Occipital lobe (tissue), 3 donors: ENCODE data around the gene IPO9. TPM values are rescaled to one million over a fixed set of nuclear protein-coding genes. Genes with fewer than 3 reads are reported as not detected.

Experiments
- DNase-seq: peaks from one replicate; lab custom pipeline; 2025; lab: John Stamatoyannopoulos, UW
- small RNA-seq: library from RNA; depleted of rRNA; stranded (forward); fragments of <200 nt; gene quantifications from one replicate; pipeline ENCODE3, GENCODE V24; 2014
- total RNA-seq: library from RNA; depleted of rRNA; stranded (reverse); fragments of >200 nt; gene quantifications from one replicate; pipeline ENCODE4 v1.2.3, GENCODE V29; 2014

Gene IPO9
- total RNA-seq, 1 donor from 2014 or later, result 36.2 TPM

DNA sequence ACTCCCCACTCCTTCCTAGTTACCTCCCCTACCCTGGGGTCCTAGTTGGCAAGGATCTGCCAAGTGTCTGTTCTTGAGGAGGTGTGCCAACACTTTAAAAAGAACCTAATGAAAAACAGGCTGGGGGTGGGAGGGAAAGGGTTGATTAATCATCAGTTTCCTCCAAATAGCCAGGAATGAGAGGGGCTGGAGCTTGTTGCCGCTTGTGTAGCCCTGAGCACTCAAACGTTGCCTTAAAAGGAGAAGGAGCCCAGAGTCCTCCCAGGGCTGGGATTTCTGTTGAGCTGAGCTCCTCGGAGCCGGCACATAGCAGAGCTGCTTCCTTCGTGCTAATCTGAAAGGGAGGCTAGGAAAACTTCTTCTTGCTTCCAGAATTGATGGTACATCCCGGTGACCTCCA lies 75.6 kb downstream of the IPO9 start:
- DNase-seq, result no peak

DNA sequence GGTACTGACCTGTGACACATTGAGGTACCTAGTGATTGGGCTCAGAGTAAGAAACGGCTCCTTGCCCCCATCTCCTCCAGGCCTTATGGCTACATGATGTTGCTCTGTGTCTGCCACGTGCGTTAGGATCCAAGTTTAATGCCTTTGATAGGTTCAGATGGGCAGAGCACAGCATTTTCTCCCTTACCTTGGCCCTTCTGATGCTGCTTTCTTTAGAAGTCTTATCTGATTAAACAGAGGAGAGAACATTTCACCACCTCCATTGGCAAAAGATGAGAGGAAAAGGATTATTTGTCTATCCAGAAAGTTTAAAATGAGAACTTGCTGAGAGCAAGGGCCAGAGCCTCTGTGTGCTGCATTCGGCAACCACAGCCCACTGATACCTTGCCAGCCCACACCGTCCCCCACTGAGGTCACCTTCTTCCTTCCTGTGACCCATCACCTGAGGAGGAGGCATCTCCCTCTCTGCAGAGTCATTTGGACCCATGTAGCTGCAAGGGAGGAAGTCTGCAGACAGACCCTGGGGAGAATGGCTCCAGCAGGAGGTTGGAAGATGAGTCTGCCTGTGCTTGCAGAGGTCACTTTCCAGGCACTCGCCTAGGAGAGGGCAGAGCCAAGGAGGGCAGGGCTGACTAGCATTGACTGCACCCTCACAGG lies 76.4 kb downstream of the IPO9 start:
- DNase-seq, result no peak

DNA sequence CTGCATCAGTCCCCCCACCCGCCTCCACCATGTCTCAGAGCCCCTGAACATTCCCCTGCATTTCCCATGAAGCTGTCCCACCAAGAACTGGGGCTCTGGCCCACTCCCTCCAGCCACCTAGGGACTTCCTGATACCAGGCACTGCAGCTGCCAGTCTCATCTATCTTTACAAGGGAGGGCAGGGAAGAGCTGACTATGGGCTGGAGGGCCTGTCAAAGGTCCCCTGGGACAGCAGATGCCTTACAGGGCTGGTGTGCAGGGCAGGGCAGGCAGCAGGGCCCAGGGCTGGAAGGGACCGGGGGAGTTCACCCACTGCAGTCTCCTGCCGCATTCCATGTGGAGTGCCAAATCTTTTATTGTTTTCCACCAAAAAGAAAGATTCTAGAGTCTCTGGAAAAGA lies 77.4 kb downstream of the IPO9 start:
- DNase-seq, result no peak

DNA sequence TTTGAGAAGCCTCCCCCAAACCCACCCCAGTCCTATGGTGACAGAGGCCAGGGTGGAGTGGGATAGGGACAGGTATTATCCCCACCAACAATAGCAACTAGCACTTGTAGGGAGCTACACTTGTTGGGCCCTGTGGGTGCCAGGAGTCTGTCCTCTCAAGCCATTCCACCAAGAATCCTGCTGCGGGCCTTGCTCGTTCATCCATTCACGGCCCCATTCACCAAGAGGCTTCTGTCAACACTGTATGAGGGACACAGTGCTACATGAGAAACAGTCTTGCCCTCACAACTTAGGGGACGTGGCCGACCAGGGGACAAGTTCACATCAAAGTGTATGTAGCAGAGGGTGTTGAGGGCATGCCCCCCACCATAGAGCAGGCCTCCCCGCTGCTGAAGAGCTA lies 78.7 kb downstream of the IPO9 start:
- no peak for DNase-seq

DNA sequence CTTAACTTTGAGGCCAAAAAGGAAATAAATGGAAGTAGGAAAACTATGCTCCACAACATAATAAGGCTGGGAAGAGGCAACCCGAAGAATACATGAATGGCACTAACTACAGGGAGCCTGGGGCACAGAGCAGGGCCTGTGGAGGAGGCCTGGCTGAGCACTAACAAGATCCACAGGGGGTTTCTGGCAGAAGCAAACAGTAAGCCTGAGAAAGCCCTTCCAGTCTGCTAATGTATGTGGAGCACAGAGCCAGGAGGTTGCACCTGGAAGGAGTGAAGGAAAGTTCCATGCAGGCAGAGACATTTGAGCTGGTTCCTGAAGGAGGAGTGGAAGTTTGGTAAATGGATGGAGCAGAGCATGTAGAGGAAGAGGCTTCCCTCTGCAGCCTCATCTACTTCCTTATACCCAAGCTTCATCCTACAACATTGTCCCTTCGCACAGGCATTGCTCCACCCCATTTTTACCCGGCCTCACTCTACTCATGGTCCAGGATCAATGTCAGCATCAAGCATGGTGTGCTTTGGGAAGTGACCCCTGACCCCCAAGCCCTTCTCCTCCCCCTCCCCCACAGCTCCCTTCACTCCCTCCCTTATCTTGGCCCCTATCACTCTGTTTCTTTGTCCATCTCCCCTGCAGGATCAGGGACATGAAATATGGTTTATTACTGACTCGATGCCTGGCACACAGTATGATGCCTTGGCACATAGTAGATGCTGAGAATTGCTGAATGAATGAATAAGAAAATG lies 83.0 kb downstream of the IPO9 start:
- DNase-seq, result no peak

- DNase-seq, result no peak
These were observed 83.9 kb downstream of the IPO9 start for GRCh38 chr1:201912832-201913231.

- no peak for DNase-seq
These were observed 85.7 kb downstream of the IPO9 start for GRCh38 chr1:201914456-201915235.

DNA sequence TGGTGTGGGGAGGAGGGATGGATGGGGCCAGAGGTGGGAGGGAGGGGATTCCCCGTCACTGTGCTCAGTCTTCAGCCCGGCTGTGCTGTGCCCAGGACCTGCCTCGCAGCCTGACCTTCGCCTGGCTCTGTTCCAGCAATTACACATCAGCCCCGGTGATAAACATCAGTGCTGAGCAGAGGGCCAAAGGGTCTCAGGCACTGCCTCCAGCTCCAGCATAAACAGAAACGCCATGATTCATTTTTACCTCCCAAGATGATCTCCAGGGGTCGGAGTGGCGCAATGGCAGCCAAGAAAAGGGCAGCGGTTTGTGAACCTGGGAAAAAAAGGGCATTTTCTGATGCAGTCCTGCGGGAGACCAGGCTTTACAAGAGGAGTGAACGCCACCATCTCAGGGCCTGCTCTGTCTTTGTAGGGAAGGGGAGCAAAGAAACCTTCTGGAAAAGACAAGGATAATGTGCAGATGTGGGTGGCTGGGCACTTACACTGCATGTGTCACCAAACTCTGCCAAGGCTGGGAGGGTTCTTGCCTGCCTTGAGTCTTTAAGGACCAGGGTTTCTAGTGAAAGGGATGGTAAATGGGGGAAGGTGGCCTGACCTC lies 87.8 kb downstream of the IPO9 start:
- DNase-seq, result no peak

GRCh38 chr1:201917362-201918033 lies 88.5 kb downstream of the IPO9 start:
- no peak for DNase-seq

GRCh38 chr1:201918343-201918742 lies 89.4 kb downstream of the IPO9 start:
- DNase-seq, result no peak

DNA sequence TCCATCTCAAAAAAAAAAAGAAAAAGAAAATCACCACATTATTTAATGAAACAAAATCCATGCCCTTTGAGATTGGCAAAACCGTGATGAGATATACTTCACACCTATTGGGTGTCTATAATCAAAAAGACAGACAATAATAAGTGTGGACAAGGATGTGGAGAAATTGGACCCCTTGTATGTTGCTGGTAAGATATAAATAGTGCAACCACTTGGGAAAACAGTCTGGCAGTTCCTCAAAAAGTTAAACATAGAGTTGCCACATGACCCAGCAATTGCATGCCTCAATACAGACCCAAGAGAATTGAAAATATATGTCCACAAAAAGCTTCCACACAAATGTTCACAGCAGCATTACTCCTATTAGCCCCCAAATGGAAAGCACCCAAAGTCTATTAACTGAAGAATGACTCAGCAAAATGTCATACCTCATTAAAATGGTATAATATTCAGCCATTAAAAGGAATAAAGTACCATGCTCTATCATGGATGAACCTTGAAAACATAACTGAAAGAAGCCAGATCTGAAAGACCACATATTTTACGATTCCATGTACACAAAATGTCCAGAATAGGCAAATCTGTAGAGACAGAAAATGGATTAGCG lies 93.1 kb downstream of the IPO9 start:
- DNase-seq, result no peak

DNA sequence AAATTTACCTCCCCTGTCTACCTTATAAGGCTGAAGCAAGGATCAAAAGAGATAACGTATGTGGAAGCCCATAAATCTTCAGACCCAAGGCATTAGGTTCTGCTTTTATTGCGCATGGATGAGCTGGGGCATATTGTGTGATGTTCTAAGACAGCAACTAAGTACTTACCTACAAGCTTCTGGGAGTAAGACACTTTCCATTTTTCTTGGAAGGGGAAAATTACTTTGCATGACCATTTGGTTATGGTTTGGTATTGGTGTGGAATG lies 96.3 kb downstream of the IPO9 start:
- no peak for DNase-seq

- no peak for DNase-seq
These were observed 97.2 kb downstream of the IPO9 start for GRCh38 chr1:201925981-201926645.

GRCh38 chr1:201928266-201928665 lies 99.3 kb downstream of the IPO9 start:
- no peak for DNase-seq

GRCh38 chr1:201930137-201930536 lies 101.2 kb downstream of the IPO9 start:
- DNase-seq, result no peak

- DNase-seq, result no peak
These were observed 101.8 kb downstream of the IPO9 start for GRCh38 chr1:201930803-201931202.

Small RNAs within 50 kb of the gene (small RNA-seq; reads per million reads assigned to genes)
- gene MIR1231 (not detected), gene MIR6739 (0.15 reads per million)

Other genes with a start within 250 kb of the IPO9 start
- gene SHISA4, start 59.7 kb downstream of the IPO9 start, total RNA-seq, result 16.1 TPM
- gene LMOD1, start 117.4 kb downstream of the IPO9 start, total RNA-seq, result 0.47 TPM
- gene TIMM17A, start 126.3 kb downstream of the IPO9 start, total RNA-seq, result 54.0 TPM
- 18.9 TPM for gene RNPEP, start 153.5 kb downstream of the IPO9 start, total RNA-seq
- 0.31 TPM for gene ELF3, start 181.4 kb downstream of the IPO9 start, total RNA-seq